GM12878 (cell line): Measurements from ENCODE around the gene CACNA1H. TPM values are rescaled to one million over a fixed set of nuclear protein-coding genes. Genes with fewer than 3 reads are reported as not detected.

ENCODE experiments used
- ATAC-seq: fragments of 200-7000 bp; cut with Tn5 transposase; 3 replicates; pipeline ENCODE4 v1.9.1; 2020; ENCODE audit warnings: mild to moderate bottlenecking, moderate library complexity
- BruUV-seq: library from RNA; stranded (reverse); fragments of 400-500 nt; replicated peaks from 2 replicates; lab custom pipeline; 2021; lab: Mats Ljungman, UMichigan
- CTCF ChIA-PET: fragments of 300-600 bp; sonication (Branson Sonifier 250); formaldehyde crosslinking; extraction: SDS; loops from one replicate; lab custom pipeline; 2021; ENCODE audit warnings: inconsistent platforms; lab: Yijun Ruan, JAX
- POLR2A ChIA-PET: fragments of 350-600 bp; formaldehyde crosslinking; extraction: SDS; loops from one replicate; lab custom pipeline; 2021; ENCODE audit warnings: inconsistent platforms; lab: Charles Lee
- RAD21 ChIA-PET: fragments of 300-600 bp; sonication (Branson Sonifier 250); formaldehyde crosslinking; loops from one replicate; lab custom pipeline; 2023; ENCODE audit warnings: antibody characterized with exemption; ENCODE audit not compliant: unreplicated experiment; lab: Charles Lee
- SMC1A ChIA-PET: fragments of 300-600 bp; sonication (Branson Sonifier 250); formaldehyde crosslinking; loops from one replicate; lab custom pipeline; 2023; ENCODE audit not compliant: unreplicated experiment, uncharacterized antibody; lab: Charles Lee
- DNase-seq: peaks from one replicate; pipeline ENCODE4 v3.0.0-alpha.2; 2011; ENCODE audit warnings: low read depth, low spot score
- FAIRE-seq: peaks from 3 replicates; lab custom pipeline; 2011; peaks lifted over from hg19 to GRCh38; lab: Jason Lieb, UNC
- H2AFZ ChIP-seq: 2 replicates; pipeline ENCODE4 v1.6.0; 2011; ENCODE audit warnings: low read depth, low read length, control low read depth; ENCODE audit not compliant: control insufficient read depth
- H3K27ac ChIP-seq: 2 replicates; pipeline ENCODE4 v1.5.1; 2011; ENCODE audit warnings: control low read depth; ENCODE audit not compliant: control insufficient read depth, insufficient read depth
- H3K27me3 ChIP-seq, 2 experiments: replicated peaks in 1 of 2; 2 replicates each; pipeline versions ENCODE4 v1.6.0 to v1.6.1; 2011; ENCODE audit warnings: low read length in 1 of 2; ENCODE audit not compliant: control insufficient read depth in 2 of 2, insufficient read depth in 2 of 2
- H3K36me3 ChIP-seq, 2 experiments: 2 replicates each; pipeline ENCODE4 v1.5.1; 2011; ENCODE audit warnings: low read length in 1 of 2; ENCODE audit not compliant: control insufficient read depth in 2 of 2, insufficient read depth in 2 of 2
- H3K4me1 ChIP-seq: 2 replicates; pipeline ENCODE4 v1.6.1; 2011; ENCODE audit warnings: mild to moderate bottlenecking, low read length, moderate library complexity, mixed read lengths; ENCODE audit not compliant: control insufficient read depth, insufficient read depth
- H3K4me2 ChIP-seq: 2 replicates; pipeline ENCODE4 v1.6.0; 2011; ENCODE audit warnings: control low read depth; ENCODE audit not compliant: control insufficient read depth, insufficient read depth
- H3K4me3 ChIP-seq: fragments of 200-600 bp; sonication (generic); 2 replicates; pipeline ENCODE4 v1.5.1; 2016
- H3K79me2 ChIP-seq: 2 replicates; pipeline ENCODE4 v1.6.0; 2011; ENCODE audit warnings: low read length; ENCODE audit not compliant: control insufficient read depth, insufficient read depth
- H3K9ac ChIP-seq: 2 replicates; pipeline ENCODE4 v1.8.0; 2011; ENCODE audit warnings: low read length, control low read depth, mixed read lengths; ENCODE audit not compliant: control insufficient read depth, insufficient read depth
- H3K9me3 ChIP-seq: replicated peaks from 3 replicates; pipeline ENCODE4 v1.5.1; 2011; ENCODE audit warnings: mild to moderate bottlenecking, low read length; ENCODE audit not compliant: control insufficient read depth, insufficient read depth
- H4K20me1 ChIP-seq: 2 replicates; pipeline ENCODE4 v1.6.0; 2011; ENCODE audit not compliant: control insufficient read depth, insufficient read depth
- BCL11A ChIP-seq: IDR thresholded peaks from 2 replicates; pipeline ENCODE4 v1.6.1; 2011; ENCODE audit warnings: low read depth, low read length
- BMI1 ChIP-seq: fragments of 450-650 bp; IDR thresholded peaks from 2 replicates; pipeline ENCODE4 v1.6.1; 2016; ENCODE audit warnings: mild to moderate bottlenecking, moderate library complexity, borderline replicate concordance
- CHD4 ChIP-seq: fragments of 200-600 bp; sonication (generic); IDR thresholded peaks from 2 replicates; pipeline ENCODE4 v1.6.1; 2016; ENCODE audit warnings: mild to moderate bottlenecking
- EZH2 ChIP-seq: IDR thresholded peaks from 2 replicates; pipeline ENCODE4 v1.6.1; 2012; ENCODE audit warnings: low read depth, mild to moderate bottlenecking, control low read depth, inconsistent platforms, low read length, borderline replicate concordance; ENCODE audit not compliant: control insufficient read depth
- FOXK2 ChIP-seq: fragments of 450-650 bp; IDR thresholded peaks from 2 replicates; pipeline ENCODE4 v1.6.1; 2017; ENCODE audit warnings: mild to moderate bottlenecking, moderate library complexity
- KAT2A ChIP-seq: conservative IDR thresholded peaks from 2 replicates; pipeline ENCODE4 v1.6.1; 2011; ENCODE audit warnings: low read depth, low read length; ENCODE audit not compliant: control insufficient read depth
- MTA2 ChIP-seq: fragments of 450-650 bp; IDR thresholded peaks from 2 replicates; pipeline ENCODE4 v1.6.1; 2016; ENCODE audit warnings: low read depth, mild to moderate bottlenecking, moderate library complexity
- MTA3 ChIP-seq: IDR thresholded peaks from 2 replicates; pipeline ENCODE4 v1.6.1; 2012; ENCODE audit warnings: low read length, inconsistent platforms, borderline replicate concordance
- NFIC ChIP-seq: IDR thresholded peaks from 2 replicates; pipeline ENCODE4 v1.6.1; 2012; ENCODE audit warnings: low read depth, mild to moderate bottlenecking, inconsistent platforms, low read length, moderate library complexity
- RBBP5 ChIP-seq: fragments of 200-600 bp; sonication (generic); conservative IDR thresholded peaks from 2 replicates; pipeline ENCODE4 v1.6.1; 2016
- WGBS: methylation state at CpG from one replicate; pipeline ENCODE4 v1.1.6; 2016; ENCODE audit warnings: low lambda C conversion rate; ENCODE audit not compliant: insufficient replicate concordance, insufficient coverage; ENCODE audit errors: missing lambda C conversion rate; 5-methylcytosine and 5-hydroxymethylcytosine counted together
- in situ Hi-C: fragments of 300-500 bp; cut with MboI; formaldehyde crosslinking; loops from 9 replicates; pipeline ENCODE4 v1.14.3; 2018; ENCODE audit warnings: mixed read lengths
- intact Hi-C: fragments of 100-400 bp; cut with micrococcal nuclease; formaldehyde crosslinking; loops from one replicate; pipeline ENCODE4 v1.14.2; 2022; ENCODE audit not compliant: unreplicated experiment
- polyA plus RNA-seq, 11 experiments: library from polyadenylated mRNA; depleted of rRNA in 4 of 11; unstranded in 6 of 11; stranded (reverse) in 5 of 11; fragments of >200 nt; fragmentation: Nextera tagmentation in 4 of 11; fragmentation: Illumina TruSeq in 1 of 11; extraction: Ambion mirVana in 4 of 11; extraction: Trizol in 1 of 11; gene quantifications; 1 replicate in 1 of 11; 2 replicates in 10 of 11; pipeline versions ENCODE4 v1.2.1 to v1.2.3, GENCODE V29; 2011 to 2016; ENCODE audit warnings: inconsistent platforms in 2 of 11, missing spikeins in 2 of 11, low read depth in 1 of 11
- total RNA-seq, 4 experiments: library from RNA; depleted of rRNA in 3 of 4; stranded (reverse); fragments of >200 nt in 3 of 4; fragmentation: Illumina TruSeq in 1 of 4; extraction: Trizol in 1 of 4; gene quantifications; 2 replicates each; pipeline versions ENCODE4 v1.2.1 to v1.2.3, GENCODE V29; 2013 to 2021
- TF ChIP-seq, protein P1 (sequence below): IDR thresholded peaks from 2 replicates; pipeline ENCODE4 v1.6.1; 2012; ENCODE audit warnings: low read length, inconsistent platforms
- TF ChIP-seq, protein P2 (sequence below): fragments of 450-650 bp; IDR thresholded peaks from 2 replicates; pipeline ENCODE4 v1.6.1; 2017; ENCODE audit warnings: mild to moderate bottlenecking

The CACNA1H gene
- total and polyA plus RNA-seq, 10 of the 15 experiments (the other 5 are each of a cell fraction or from before 2014, with no cell fraction given) = 0.03 to 0.54 TPM; not detected in 8

DNA sequence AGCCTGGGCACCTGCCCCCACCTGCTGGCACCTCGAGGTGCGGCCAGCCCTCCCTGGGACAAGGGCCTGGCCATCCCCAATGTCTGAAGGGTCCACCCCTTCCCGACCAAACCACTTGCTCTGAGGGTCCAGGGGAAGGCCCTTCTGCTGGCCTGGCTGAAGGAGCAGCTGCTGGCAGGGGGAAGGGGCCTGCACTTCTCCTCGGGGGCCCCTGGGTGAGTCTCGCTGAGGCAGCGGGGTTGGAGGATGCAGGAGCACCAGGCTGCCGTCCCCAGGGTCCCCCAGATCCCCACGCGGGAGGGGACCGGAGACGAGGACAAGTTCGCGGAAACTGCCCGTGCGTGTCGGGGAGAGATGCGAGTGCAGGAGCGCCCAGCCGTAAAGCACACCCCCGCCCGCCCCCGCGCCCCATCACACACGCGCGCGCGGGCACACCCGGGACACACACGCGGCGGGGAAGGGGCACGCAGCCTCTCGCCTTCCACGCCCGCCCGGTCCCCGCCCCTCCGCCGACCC lies 725 bp upstream of the CACNA1H start:
- H3K27ac ChIP-seq = no peak overlapping the region
- intact Hi-C loops = no loop called here
- no peak overlapping the region for H2AFZ ChIP-seq
- RAD21 ChIA-PET = no interaction called here
- no peaks in the 10 kb centered on the region for H3K4me1 ChIP-seq
- no TSS peak for BruUV-seq
- no peaks in the 10 kb centered on the region; the same call in 2 of the 3 replicates for H3K9me3 ChIP-seq
- no peak overlapping the region for H3K4me2 ChIP-seq
- no peak for ATAC-seq
- POLR2A ChIA-PET = no interaction called here
- no peak overlapping the region for H3K9ac ChIP-seq
- H3K4me3 ChIP-seq = no peak overlapping the region
- TF ChIP-seq, protein P1, sequence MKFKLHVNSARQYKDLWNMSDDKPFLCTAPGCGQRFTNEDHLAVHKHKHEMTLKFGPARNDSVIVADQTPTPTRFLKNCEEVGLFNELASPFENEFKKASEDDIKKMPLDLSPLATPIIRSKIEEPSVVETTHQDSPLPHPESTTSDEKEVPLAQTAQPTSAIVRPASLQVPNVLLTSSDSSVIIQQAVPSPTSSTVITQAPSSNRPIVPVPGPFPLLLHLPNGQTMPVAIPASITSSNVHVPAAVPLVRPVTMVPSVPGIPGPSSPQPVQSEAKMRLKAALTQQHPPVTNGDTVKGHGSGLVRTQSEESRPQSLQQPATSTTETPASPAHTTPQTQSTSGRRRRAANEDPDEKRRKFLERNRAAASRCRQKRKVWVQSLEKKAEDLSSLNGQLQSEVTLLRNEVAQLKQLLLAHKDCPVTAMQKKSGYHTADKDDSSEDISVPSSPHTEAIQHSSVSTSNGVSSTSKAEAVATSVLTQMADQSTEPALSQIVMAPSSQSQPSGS = no peak
- no peak for TF ChIP-seq BMI1
- TF ChIP-seq NFIC = no peak
- no peaks in the 10 kb centered on the region for H3K27me3 ChIP-seq
- no peaks in the 10 kb centered on the region for H3K79me2 ChIP-seq
- no peak for DNase-seq
- CTCF ChIA-PET = no interaction called here
- in situ Hi-C loops = no loop called here
- SMC1A ChIA-PET = no interaction called here
- 6% methylated on average over 5 of the region's 40 CpGs for WGBS
- H3K36me3 ChIP-seq = no peaks in the 10 kb centered on the region
- H4K20me1 ChIP-seq = no peaks in the 10 kb centered on the region
- no peak for FAIRE-seq

DNA sequence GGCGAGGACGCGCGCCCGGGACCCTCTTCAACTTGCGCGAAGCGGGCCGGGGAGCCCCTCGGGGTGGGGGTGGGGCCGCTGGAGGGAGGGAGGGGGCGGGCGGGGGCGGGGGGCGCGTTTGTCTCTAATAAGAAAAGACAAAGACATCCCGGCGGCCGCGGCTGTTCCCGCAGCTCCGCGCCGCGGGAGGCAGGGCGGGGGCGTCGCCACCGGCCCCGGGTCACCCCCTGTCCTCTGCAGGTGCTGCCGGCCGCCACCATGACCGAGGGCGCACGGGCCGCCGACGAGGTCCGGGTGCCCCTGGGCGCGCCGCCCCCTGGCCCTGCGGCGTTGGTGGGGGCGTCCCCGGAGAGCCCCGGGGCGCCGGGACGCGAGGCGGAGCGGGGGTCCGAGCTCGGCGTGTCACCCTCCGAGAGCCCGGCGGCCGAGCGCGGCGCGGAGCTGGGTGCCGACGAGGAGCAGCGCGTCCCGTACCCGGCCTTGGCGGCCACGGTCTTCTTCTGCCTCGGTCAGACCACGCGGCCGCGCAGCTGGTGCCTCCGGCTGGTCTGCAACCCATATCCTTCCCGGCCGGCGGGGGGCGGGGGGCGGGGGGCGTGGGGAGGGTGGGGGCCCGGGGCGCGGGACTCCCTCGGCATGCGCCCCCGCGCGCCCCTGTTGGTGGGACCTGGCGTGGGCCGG lies 714 bp downstream of the CACNA1H start:
- BruUV-seq = no TSS peak
- TF ChIP-seq RBBP5 = no peak
- TF ChIP-seq KAT2A = no peak
- TF ChIP-seq MTA3 = no peak
- TF ChIP-seq, protein P2, sequence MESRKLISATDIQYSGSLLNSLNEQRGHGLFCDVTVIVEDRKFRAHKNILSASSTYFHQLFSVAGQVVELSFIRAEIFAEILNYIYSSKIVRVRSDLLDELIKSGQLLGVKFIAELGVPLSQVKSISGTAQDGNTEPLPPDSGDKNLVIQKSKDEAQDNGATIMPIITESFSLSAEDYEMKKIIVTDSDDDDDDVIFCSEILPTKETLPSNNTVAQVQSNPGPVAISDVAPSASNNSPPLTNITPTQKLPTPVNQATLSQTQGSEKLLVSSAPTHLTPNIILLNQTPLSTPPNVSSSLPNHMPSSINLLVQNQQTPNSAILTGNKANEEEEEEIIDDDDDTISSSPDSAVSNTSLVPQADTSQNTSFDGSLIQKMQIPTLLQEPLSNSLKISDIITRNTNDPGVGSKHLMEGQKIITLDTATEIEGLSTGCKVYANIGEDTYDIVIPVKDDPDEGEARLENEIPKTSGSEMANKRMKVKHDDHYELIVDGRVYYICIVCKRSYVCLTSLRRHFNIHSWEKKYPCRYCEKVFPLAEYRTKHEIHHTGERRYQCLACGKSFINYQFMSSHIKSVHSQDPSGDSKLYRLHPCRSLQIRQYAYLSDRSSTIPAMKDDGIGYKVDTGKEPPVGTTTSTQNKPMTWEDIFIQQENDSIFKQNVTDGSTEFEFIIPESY = no peak
- no peak for TF ChIP-seq FOXK2
- no peak for TF ChIP-seq CHD4
- TF ChIP-seq MTA2 = no peak
- TF ChIP-seq NFIC = no peak
- TF ChIP-seq EZH2 = no peak
- TF ChIP-seq BCL11A = no peak
- intact Hi-C loops (no loop called here), in situ Hi-C loops (no loop called here)
- SMC1A ChIA-PET = no interaction called here
- Histone ChIP-seq H4K20me1 (no peaks in the 10 kb centered on the region), H2AFZ (no peak overlapping the region), H3K4me1 (no peaks in the 10 kb centered on the region), H3K4me2 (no peak overlapping the region), H3K27me3 (no peaks in the 10 kb centered on the region), H3K9ac (no peak overlapping the region), H3K36me3 (no peaks in the 10 kb centered on the region), H3K27ac (no peak overlapping the region), H3K79me2 (no peaks in the 10 kb centered on the region), H3K4me3 (no peak overlapping the region), H3K9me3 (no peaks in the 10 kb centered on the region; the same call in 2 of the 3 replicates)
- ATAC-seq = no peak
- CTCF ChIA-PET = no interaction called here
- DNase-seq = no peak
- RAD21 ChIA-PET = no interaction called here
- WGBS = 22% methylated on average over 44 of the region's 94 CpGs
- FAIRE-seq = no peak
- POLR2A ChIA-PET = no interaction called here
